CD1c-positive myeloid dendritic cell (primary cell): ENCODE measurements around the gene TP53BP1.

Source experiments
- DNase-seq: peaks from one replicate; pipeline ENCODE4 v3.0.0-alpha.2; 2016; ENCODE audit errors: extremely low spot score

Gene TP53BP1

DNA sequence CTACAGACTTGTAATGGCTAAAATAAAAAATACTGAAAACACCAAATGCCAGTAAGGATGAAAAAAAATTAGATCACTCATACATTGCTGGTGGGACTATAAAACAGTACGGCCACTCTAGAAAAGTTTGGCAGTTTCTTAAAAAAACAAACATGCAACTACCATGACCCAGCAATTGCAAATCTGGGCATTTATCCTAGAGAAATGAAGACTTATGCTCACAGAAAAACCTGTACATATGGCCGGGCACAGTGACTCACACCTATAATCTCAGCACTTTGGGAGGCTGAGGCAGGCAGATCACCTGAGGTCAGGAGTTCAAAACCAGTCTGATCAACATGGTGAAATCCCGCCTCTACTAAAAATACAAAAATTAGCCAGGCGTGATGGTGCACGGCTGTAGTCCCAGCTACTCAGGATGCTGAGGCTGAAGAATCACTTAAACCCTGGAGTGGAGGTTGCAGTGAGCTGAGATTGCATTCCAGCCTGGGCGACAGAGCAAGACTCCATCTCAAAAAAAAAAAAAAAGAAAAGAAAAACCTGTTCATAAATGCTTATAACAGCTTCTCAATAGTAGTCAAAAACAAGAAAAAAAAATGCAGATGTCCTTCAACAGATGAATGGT lies 5.6 kb downstream of the TP53BP1 start:
- DNase-seq: no peak

DNA sequence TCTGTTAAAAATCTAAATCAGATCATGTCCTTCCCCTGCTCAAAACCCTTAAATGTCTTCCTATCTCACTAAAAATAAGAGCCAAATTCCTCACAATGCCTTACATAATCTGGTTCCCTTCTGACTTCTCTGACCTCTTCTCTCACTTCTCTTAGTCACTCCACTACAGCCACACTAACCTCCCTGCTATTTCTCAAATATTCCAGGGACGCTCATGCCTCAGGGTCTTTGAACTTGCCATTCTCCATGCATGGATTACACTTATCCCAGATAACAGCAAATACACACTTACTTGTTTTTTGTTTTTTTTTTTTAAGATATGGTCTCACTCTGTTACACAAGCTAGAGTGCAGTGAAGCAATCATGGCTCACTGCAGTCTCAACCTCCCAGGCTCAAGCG lies 8.5 kb downstream of the TP53BP1 start:
- no peak for DNase-seq

DNA sequence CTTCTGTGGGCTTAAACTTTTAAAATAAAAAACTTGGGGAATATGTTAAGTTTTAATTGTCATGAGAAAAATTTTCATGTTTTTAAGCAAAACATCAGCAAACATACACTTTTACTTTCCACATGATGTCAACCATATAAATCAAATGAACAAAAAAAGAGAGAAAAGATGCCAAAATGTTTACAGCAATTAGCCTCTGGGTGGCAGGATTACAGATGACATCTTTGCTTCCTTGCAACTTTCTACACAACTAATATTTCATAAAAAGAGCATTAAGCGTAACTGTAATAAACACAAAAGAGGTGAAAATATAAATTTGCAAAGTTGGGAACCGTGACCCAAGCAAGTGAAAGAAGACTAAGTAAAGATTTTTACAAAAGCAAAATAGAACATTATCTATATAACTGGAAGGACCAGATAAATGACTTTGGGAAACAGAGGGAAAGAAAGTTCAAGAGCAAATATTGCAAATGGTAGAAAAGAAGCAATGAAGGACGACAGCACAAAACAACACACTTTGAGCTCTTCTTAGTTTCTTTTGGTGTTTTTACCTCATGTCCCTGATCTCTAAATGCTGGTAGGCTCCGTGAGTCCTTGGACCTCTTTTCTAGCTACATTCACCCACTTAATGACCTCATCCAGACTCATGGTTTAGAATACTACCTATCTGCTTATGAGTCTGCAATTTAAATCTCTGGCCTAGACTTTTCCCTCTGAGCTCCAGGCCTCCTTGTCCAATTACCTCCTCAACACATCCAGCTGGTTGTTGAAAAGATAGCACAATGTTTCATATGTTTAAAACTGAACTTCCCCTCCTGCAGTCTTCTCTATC lies 9.4 kb downstream of the TP53BP1 start:
- DNase-seq: no peak

DNA sequence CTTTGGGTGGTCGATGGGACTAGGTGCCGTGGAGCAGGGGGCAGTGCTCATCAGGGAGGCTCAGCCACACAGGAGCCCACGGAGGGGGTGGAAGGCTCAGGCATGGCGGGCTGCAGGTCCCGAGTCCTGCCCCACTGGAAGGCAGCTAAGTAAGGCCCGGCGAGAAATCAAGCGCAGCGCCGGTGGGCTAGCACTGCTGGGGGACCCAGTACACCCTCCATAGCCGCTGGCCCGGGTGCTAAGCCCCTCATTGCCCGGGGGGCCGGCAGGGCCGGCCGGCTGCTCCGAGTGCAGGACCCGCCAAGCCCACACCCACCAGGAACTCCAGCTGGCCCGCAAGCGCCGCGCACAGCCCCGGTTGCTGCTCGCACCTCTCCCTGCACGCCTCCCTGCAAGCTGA lies 19.1 kb downstream of the TP53BP1 start:
- no peak for DNase-seq

DNA sequence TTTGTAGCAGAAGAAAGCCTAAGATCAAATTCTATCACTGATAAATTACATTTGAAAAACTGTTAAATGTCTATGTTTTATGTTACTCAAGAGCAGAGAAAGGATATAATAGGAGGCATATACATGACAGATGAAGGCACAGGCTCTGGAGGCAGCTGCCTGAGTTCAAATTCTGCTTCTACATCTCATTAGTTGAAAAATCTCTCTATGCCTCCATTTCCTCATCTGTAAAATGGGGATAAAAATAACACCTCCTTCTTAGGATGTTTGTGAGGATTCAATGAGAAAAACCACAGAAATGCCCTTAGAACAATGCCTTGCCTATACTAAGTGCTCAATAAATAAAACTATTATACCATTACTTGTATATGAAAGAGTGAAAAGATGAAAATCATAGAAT lies 21.0 kb downstream of the TP53BP1 start:
- DNase-seq: no peak

DNA sequence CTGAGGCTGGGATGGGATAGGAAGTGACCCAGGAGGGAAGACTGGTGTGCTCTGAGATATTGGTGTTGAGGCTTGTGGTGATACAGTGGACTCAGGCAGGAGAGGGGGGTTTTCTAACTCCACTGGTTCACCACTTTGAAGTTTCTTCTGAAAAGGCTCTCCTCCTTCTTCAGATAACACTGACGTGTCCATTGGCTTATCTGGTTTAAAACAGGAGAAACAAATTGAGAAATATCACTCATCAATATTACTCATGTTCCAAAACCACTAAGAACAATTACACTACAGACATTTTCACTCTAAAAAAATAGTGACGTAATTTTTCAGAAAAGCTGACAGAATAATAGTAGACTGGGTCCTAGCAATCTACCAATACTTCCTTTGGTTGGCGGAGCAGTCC lies 23.1 kb downstream of the TP53BP1 start:
- DNase-seq: no peak

DNA sequence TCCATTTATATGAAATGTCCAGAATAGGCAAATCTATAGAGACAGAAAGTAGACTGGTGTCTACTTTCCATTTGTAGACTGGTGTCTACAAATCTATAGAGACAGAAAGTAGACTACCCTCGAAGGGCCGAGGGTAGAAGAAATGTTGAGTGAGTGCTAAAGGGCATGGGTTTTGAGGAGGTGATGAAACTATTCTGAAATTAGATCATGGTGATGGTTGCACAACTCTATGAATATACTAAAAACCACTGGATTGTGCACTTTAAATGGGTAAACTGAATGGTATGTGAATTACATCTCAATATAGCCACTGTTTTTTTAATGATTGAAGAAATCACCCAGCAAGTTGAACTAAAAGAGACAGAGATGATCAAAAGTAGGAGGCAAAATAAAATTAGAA lies 27.9 kb downstream of the TP53BP1 start:
- no peak for DNase-seq

DNA sequence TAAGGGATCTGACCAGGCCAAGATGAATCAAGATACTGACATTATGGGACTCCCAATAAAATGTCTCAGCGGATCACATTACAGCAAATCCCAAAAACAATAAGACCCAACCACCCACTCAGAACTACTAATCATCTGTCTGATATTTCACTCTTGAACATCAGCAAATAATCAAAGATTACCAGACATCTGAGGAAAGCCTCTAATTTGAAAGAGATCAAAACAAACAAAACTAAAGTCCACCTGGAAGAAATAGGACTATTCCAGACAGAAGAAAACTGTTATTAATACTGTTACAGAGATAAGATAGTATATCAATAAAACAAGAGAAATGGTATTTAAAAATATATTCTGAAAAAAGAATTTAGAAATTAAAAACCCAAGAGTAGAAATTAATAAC lies 29.0 kb downstream of the TP53BP1 start:
- no peak for DNase-seq

DNA sequence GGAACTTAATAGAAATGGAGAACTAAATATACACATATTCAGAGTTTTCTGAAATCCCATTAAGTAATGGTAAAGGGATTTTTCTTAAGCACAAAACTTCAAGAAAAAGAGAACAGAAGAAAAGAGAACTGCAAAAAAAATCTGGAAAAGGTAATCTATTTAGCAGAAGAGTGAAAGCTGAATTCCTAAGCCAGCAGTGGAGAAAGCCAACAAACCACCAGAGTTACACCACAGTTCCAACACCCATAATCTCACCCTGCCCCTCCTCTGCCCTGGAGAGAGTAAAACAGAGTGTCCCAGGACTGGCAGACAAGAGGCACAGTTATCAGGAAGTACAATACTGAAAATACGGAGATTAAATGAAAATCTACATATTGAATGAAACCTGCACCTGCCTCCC lies 29.4 kb downstream of the TP53BP1 start:
- DNase-seq: no peak

DNA sequence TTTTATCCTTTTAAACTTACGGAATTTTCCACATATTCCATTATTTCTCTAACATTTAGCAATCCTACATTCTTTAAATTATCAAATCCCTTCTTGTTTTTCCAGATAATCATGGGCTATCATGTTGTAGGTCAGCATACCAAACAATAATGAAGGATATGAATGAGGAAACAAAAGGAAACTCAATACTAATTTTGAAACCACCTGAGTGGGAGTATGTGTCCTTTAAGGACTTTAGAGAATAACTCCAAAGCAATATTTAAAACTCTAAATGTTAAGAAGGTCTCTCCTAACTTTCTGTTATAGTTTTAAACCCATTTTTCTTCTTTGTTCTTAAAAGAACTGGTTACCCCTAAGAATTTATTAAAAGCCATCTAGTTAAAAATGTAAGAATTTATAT lies 43.0 kb downstream of the TP53BP1 start:
- DNase-seq: peak; percentile 65

DNA sequence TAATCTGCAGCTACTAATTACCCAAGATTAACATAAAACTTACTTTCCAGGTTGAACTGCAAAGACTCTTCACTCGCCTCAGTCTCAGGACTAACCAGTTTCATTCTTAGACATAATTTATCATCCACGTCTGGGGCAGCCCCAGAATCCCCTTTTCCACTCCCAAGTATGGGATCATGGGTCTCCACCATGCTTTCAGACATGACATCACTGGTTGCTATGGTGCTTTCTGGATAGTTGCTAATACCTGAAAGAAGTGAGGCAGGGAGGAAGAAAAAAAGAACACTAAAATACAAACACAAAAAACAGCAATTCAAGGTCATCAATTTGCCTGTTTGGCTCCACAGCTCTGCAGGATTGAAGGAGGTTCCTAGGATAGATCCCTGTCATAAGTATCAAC lies 46.6 kb downstream of the TP53BP1 start:
- no peak for DNase-seq

DNA sequence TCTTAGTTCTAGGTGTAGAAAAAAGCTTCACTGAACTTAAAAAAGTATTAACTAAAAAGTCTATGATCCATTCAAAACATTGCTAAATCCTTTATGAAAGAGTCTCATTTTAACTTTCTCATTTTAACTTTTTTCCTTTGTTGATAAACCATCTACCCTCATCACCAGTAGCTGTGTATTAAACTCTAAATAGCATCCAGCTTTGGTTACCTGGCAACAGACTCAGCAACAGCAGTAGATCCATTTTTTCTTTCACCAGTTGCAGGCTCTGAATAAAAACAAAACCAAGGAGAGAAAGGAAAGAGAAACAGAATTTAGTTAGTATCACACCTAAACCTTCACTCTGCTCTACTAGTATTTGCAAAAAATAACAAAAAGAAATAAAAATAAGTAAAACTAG lies 51.6 kb downstream of the TP53BP1 start:
- no peak for DNase-seq

DNA sequence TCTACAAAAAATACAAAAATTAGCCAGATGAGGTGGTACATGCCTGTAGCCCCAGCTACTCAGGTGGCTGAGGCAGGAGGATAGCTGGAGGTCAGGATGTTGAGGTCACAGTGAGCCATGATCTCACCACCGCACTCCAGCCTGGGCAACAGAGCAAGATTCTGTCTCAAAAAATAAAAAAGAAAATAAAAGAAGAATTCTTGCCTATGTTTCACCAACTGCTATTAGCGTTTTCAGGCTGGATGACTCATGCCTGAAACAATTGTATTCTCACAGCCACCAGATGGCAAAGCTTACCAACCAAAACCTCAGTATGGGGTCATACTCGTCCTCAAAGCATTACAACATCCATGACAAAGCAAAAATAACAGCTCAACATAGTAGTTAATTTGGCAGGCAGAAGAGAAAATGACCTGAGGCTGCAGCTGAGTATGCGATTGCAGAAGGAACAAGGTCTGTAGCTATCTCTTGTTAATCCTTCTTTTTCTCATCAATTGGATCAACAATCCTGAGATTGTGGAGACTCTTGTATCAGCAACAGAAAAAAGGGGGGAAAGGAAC lies 52.2 kb downstream of the TP53BP1 start:
- DNase-seq: peak; percentile 85

DNA sequence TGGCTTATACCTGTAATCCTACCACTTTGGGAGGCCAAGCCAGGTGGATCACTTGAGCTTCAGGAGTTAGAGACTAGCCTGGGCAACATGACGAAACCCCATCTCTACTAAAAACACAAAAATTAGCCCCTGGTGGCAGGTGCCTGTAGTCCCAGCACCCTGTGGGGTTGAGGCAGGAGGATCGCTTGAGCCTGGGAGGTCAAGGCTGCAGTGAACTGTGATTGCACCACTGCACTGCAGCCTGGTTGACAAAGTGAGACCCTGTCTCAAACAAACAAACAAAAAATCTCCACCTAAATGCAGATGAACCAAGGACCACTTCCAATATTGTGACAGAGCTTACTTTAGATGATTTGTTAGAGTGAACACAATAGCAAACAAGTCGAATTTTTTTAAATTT lies 53.7 kb downstream of the TP53BP1 start:
- no peak for DNase-seq

DNA sequence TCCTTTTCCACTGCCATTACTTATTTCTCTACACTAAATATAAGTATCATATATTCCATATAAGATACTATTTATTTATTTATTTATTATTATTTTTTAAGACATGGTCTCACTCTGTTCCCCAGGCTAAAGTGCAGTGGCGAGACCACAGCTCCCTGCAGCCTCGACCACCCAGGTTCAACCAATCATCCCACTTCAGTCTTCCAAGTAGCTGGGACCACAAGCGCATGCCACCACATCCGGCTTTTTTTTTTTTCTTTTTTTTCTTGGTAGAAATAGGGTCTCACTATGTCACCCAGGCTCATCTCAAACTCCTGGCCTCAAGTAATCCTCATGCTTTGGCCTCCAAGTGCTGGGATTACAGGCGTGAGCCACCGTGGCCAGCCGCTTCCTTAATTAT lies 56.6 kb downstream of the TP53BP1 start:
- DNase-seq: no peak

DNA sequence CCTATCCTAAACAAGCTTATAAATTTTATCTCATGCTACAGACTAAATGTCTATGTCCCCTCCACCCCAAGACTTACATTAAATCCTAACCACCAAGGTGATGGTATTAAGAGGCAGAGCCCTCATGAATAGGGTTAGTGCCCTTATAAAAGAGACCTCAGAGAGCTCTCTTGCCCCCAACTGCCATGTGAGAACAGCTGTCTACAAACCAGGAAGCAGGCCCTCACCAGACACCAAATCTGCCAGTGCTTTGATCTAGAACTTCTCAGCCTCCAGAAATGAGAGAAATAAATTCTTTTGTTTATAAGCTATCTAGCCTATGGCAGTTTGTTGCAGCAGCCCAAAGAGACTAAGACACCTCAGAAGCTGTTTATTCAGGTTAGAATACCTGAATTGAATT lies 58.5 kb downstream of the TP53BP1 start:
- no peak for DNase-seq

DNA sequence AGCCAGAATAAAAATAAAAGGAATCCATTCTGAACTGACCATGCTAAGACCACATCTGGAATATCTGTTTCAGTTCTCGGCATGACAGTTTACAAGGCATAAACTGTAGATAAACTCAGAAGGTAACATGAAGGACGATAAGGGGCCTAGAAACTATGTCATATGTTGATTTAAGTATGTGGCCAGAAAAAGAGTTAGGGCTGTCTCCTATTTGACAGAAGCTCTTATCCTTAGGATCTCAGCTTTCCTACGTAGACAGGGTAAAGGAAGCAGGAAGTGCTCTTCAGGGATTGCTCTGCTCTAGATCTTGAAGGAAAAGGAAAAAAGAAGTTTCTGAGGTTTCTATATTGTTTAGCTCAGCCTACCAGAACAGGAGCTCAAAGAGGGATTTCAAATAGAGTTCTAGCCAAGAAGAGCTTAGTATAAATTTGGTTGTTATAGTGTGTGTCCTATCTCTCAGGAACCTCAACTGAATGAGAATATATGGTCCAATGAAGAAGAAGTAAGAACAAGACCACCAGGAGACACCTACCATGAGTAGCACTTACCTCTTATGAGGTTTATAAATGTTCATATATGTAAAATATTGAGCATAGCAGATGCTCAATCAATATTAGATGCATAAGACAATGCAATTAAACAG lies 59.2 kb downstream of the TP53BP1 start:
- DNase-seq: no peak

DNA sequence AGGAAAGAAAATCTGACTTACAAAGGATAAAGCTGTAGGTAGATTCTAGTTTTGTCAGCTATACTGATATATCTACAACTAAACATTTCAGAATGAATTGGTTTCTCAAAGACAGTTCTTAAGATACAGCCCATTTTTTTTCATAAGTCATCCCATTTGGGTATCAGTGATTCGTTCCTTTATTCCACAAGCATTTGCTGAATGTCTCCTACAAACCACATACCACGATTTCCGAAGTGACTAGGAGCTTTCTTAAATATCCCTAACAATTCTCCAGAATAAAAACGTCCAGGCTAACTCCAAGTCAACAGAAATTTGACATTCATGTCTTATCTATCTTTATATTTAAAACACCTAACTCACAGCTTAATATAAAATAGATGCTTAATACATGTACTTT lies 59.8 kb downstream of the TP53BP1 start:
- no peak for DNase-seq

DNA sequence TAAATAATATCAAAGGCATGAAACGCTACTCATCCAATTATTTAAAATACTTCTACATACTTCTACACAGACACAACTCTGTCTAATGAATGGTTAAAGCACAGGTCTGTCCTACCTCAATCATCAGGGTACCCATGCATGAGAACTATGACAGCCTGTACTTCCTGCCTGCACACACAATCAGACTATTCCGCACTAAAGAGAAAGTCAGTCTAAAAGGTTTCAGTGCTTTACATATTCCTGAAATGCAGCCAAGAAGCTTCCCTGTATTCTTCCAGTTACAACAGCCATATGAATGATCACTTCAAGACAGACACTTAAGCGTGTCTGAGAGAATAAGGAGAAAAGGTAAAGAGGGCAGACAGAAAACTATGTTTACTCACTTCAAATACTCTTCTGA lies 63.3 kb downstream of the TP53BP1 start:
- no peak for DNase-seq

DNA sequence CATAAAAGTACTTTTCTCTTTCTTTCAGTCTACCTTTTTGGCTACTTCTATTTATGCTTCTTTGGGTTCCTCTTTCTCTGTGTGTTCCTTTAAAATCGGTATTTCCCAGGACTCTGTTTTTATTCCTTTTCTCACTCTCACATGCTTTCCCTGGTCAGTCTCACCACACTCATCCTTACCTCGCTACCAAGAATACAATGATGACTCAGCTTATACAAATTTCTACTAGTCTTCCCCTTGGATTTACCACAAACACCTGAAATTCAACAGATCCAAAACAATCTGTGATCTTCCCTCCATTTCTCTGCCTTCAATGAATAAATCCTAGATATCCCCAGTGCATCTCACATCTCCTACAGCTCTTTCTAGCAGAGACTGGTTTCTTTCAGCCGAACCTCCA lies 69.2 kb downstream of the TP53BP1 start:
- DNase-seq: no peak

DNA sequence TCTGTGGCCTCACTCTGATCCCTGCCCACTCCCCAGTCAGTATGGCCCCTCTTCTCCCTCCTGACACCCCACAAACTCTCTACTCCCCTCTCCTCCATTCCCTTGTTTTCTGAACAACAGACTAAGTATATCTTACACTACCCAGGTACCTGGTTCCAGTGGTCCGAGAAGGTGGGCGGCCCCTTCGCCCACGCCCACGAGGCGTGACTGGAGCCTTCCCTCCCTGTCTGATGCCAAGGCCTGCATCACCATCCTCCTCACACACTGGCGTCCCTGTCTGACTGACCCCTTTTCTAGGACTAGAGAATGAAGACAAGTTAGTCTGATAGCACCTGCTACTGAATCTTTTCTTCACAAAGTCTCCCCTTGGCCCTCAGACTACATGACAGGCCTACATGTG lies 72.1 kb downstream of the TP53BP1 start:
- no peak for DNase-seq

DNA sequence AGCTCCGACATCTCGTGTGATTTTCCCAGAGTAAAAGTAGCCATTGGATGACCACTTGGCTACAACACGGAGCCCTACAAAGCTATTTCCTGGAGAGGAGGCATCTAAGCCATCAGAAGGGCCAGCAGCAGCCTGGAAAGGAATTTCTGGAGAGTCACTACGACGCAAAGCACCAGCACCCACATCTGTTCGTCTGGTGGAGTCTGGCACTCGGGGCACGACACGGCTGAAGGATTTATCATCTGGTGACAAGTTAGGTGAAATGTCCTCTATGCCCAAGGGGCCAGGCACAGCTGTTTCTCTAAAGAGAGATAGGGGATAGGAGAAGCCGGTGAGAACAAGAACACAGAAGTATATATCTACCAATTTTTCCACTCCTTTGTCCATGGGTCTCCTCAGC lies 72.5 kb downstream of the TP53BP1 start:
- DNase-seq: no peak

DNA sequence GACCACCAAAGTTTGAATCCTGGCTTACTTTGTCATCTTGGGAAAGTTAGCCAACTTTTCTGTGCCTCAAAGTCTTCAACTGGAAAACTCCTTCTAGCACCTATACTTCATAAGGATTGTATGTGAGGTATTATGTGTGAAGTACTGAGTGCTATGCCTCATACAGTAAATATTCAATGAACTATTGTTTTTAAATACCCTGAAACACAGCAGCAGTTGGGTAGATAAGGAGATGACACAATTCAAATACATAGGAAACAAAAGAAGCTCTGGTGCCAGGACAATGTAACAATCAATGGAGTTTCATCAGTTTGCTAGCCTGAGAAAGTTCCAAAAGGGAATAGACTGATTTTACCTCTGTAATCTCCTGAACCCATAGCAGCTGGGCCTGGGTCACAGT lies 78.8 kb downstream of the TP53BP1 start:
- no peak for DNase-seq
